Suprapubic skin (tissue), 3 donors: Measurements from ENCODE around the gene BSG.

Experiments used
- CTCF ChIP-seq, 2 donors: fragments of 200-600 bp in 1 of 2; fragments of 450-650 bp in 1 of 2; sonication (generic) in 1 of 2; IDR thresholded peaks; one replicate each; pipeline ENCODE4 v1.5.1; 2016 to 2019; ENCODE audit warnings: antibody characterized with exemption in 2 of 2, mild to moderate bottlenecking in 1 of 2, moderate library complexity in 1 of 2
- POLR2AphosphoS5 ChIP-seq, 3 donors: sonication (generic); formaldehyde crosslinking; IDR thresholded peaks; one replicate each; pipeline ENCODE4 v1.6.1; 2017; ENCODE audit warnings: antibody characterized with exemption in 3 of 3

- no peak for TF ChIP-seq CTCF (IDR thresholded peaks at IDR 0.05)
- TF ChIP-seq POLR2AphosphoS5 (IDR thresholded peaks at IDR 0.05), result no peak
These were observed 38.9 kb upstream of the BSG start for GRCh38 chr19:533364-534058.
